ENCODE measurements around the gene LITAFD.

- TF ChIP-seq CEBPB (IDR thresholded peaks at IDR 0.05; ENCODE audit: low read depth, low read length) (no peak), BHLHE40 (IDR thresholded peaks at IDR 0.05; ENCODE audit: low read depth, low read length) (no peak), CTCF (conservative IDR thresholded peaks at IDR 0.05; ENCODE audit: low read depth, low read length) (no peak), SMC3 (IDR thresholded peaks at IDR 0.05; ENCODE audit: low read depth, low read length) (no peak), RFX5 (IDR thresholded peaks at IDR 0.05; ENCODE audit: low read depth, low read length) (no peak), CHD1 (IDR thresholded peaks at IDR 0.05; ENCODE audit: low read depth, low read length) (no peak), POLR2A (IDR thresholded peaks at IDR 0.05; ENCODE audit: low read depth, low read length) (no peak), RAD21 (IDR thresholded peaks at IDR 0.05; ENCODE audit: low read length) (no peak), MAFK (IDR thresholded peaks at IDR 0.05; ENCODE audit: low read depth, low read length) (no peak), ELK1 (IDR thresholded peaks at IDR 0.05; ENCODE audit: borderline replicate concordance, low read depth, low read length) (no peak), MXI1 (IDR thresholded peaks at IDR 0.05; ENCODE audit: borderline replicate concordance, low read depth, low read length) (no peak), USF2 (IDR thresholded peaks at IDR 0.05; ENCODE audit: low read depth, low read length) (no peak)
Measured at GRCh38 chr16:8869212-8869987, 12.8 kb upstream of the LITAFD start.
